Measurements from ENCODE around the gene CACNA1A.
"Not testable (repeated sequence)": the region's sequence is repeated elsewhere in the genome, so short reads cannot be mapped to it uniquely, and the experiment has no call there.

Gene CACNA1A

GRCh38 chr19:13185763-13186657 is 320.3 kb downstream of the CACNA1A start:
- not testable (repeated sequence) for DNase-seq

- not testable (repeated sequence) for DNase-seq
These were observed 321.4 kb downstream of the CACNA1A start for GRCh38 chr19:13184926-13185325.

GRCh38 chr19:13181747-13182388 is 324.4 kb downstream of the CACNA1A start:
- DNase-seq = no peak

- not testable (repeated sequence) for DNase-seq
These were observed 328.0 kb downstream of the CACNA1A start for GRCh38 chr19:13178291-13178690.

- DNase-seq = not testable (repeated sequence)
These were observed 328.7 kb downstream of the CACNA1A start for GRCh38 chr19:13177584-13177983.

- DNase-seq = no peak
These were observed 329.9 kb downstream of the CACNA1A start for GRCh38 chr19:13176345-13176744.

GRCh38 chr19:13173139-13173737 is 333.0 kb downstream of the CACNA1A start:
- DNase-seq = no peak

- DNase-seq = peak; percentile 57
These were observed 333.7 kb downstream of the CACNA1A start for GRCh38 chr19:13172346-13173138.

- DNase-seq = no peak
These were observed 335.1 kb downstream of the CACNA1A start for GRCh38 chr19:13171146-13171545.

GRCh38 chr19:13169769-13170168 is 336.5 kb downstream of the CACNA1A start:
- no peak for DNase-seq

GRCh38 chr19:13166151-13166550 is 340.1 kb downstream of the CACNA1A start:
- not testable (repeated sequence) for DNase-seq

- no peak for DNase-seq
These were observed 340.9 kb downstream of the CACNA1A start for GRCh38 chr19:13165162-13165997.

GRCh38 chr19:13164343-13165161 is 341.7 kb downstream of the CACNA1A start:
- DNase-seq = peak; percentile 68

- DNase-seq = peak; percentile 14
These were observed 342.5 kb downstream of the CACNA1A start for GRCh38 chr19:13163609-13164342.

- peak; percentile 95 for DNase-seq
These were observed 343.3 kb downstream of the CACNA1A start for GRCh38 chr19:13162724-13163608.

- no peak for DNase-seq
These were observed 345.7 kb downstream of the CACNA1A start for GRCh38 chr19:13160557-13160956.

GRCh38 chr19:13159713-13160112 is 346.6 kb downstream of the CACNA1A start:
- no peak for DNase-seq
